Activated naive CD4-positive, alpha-beta T cell (primary cell): Measurements from ENCODE around the gene C10orf71.

Experiments
- DNase-seq, 4 experiments: peaks; one replicate each; lab custom pipeline; 2025; lab: John Stamatoyannopoulos, UW

Gene C10orf71

DNA sequence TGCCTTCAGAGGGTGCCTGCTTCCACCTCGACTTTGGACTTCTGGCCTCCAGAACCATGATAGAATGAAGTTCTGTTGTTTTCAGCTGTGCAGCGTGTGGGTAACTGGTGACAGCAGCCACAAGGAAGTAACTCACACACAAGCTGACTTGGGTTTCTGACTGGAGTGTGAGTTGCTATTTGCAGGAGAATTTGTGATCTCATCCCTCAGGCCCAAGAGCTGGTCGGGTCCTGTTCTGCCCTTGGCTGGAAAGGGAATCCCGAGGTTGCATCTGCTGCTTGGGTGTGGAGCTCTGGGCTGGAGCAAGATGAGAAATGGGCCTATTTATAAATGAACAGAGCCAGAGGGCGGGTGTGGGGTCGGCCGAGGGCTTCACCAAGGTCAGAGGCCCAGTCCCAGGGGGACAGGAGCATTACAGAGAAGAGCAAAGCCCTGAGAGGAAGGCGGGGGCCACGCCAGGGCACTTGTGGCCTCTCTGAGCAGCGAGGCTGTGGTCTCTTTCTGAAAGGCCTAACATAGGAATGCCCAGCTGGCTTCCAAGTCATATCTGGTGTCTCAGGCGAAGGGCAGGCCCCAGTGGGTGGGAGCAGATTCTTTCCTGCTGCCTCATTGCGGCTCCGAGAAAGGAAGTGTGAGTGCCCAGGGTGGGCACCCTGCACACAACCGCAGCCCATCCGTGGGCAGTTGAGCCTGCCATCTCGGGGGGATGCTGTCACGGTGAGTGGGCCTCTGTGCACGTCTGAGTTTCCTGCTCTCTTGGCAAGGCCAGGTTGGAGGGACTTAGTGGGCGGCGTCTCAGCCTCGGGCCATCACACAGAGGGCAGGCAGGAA lies 26.5 kb upstream of the C10orf71 start:
- no peak for DNase-seq

DNA sequence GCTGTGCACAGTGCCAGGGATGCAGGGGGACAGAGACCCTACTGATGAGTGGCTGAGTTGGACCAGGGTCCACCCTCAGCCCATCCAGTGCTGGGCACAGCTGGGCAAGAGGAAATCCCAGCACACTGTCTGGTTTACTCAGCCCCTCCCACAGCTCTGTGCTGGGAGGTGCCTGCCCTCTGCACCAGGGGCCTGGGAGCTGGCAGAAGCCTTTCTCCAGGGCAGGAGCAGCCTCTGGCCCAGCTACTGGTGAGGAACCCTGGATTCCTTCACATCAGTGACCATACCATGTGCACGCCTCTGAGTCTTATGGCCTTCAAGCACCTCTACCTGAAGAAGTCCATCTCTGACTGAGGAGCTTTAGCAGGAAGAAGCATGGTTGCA lies 25.9 kb upstream of the C10orf71 start:
- DNase-seq: no peak

- no peak for DNase-seq
These were observed 25.3 kb upstream of the C10orf71 start for GRCh38 chr10:49273626-49274025.

- no peak for DNase-seq
These were observed 24.1 kb upstream of the C10orf71 start for GRCh38 chr10:49274886-49275285.

- no peak for DNase-seq
These were observed 23.1 kb upstream of the C10orf71 start for GRCh38 chr10:49275896-49276295.

GRCh38 chr10:49276596-49276995 lies 22.4 kb upstream of the C10orf71 start:
- no peak for DNase-seq

- DNase-seq: no peak
These were observed 21.0 kb upstream of the C10orf71 start for GRCh38 chr10:49277973-49278372.

GRCh38 chr10:49278497-49278981 lies 20.4 kb upstream of the C10orf71 start:
- DNase-seq: no peak

DNA sequence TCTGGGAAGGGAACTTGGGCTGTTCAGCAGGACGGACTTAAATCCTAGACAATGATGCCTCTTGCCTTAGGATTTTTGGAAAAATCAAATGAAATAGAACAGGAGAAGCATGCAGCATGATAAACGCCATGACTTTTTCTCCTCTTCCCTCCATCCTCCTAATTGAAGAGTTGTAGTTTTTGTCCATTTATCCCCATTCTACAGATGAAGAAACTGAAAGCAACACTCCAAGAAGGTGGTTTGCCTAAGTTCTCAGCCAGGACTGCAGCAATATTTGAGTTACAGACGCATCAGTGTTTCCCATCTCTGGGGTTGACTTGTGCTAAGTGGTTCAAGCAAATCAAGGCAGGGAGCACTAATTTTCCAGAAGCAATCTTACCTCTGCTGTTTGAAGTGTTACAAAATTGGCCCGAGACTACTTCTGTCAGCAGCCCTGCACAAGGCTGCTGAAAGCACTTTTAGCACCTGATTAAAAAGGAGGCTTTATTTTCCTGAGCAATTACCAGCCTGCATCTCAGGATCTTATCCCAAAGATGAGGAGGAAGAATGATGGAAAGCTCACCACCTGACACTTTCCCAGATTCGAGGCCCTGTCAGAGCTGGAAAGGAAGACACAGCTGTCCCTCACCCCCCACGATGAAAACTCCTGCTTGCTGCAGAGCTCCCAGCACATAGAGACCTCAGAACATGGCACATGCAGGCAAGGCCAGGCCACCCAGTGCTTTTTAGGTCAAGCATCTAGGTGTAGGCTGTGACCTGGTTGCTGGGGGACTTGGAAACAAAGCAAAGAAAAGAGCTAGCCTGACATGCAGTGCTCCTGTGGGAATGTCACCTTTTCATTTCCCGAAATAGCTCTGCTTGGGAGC lies 19.7 kb upstream of the C10orf71 start:
- DNase-seq: no peak

GRCh38 chr10:49280001-49280408 lies 19.0 kb upstream of the C10orf71 start:
- no peak for DNase-seq

DNA sequence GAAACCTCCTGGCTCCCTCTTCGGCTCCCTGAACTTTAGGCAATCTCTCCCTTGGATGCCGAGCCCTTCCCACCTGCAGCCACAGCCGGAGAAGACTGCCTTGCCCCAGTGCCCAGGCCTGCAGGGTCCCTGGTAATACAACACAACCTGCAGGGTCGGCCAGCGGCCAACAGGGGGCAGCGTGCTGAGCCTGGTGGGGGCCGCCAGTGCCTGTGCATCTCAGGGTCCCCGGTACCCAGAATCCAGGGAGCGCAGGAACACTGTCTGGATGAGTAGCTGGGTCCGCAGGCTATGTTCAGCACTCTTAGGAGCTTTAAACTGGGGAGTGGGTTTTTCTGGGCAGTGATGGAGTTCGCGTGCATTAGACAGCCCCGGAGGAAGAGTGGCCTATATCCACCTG lies 17.5 kb upstream of the C10orf71 start:
- no peak for DNase-seq

GRCh38 chr10:49282306-49282705 lies 16.7 kb upstream of the C10orf71 start:
- no peak for DNase-seq

DNA sequence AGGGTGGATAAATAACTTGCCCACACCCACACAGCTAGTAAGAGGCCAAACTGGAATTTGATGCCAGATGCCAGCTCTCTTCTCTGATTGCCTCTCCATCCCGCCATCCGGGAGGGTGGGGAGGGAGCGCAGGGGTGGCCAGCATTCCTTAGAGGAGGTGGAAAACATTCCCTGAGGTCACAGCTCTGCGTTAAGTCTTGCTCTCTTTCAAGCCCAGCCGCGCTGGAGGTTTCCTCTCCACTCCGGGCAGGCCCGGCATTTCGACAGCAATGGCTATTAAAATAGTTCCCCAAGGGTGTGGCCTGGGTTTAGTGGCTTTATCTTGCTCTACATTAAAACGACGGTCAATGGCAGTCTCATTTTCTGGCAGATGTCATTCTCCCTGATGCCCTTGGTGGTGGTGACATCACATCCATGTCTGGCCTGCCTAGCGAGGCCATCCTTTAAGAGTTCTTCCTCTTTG lies 16.1 kb upstream of the C10orf71 start:
- no peak for DNase-seq

GRCh38 chr10:49283491-49283890 lies 15.5 kb upstream of the C10orf71 start:
- no peak for DNase-seq

DNA sequence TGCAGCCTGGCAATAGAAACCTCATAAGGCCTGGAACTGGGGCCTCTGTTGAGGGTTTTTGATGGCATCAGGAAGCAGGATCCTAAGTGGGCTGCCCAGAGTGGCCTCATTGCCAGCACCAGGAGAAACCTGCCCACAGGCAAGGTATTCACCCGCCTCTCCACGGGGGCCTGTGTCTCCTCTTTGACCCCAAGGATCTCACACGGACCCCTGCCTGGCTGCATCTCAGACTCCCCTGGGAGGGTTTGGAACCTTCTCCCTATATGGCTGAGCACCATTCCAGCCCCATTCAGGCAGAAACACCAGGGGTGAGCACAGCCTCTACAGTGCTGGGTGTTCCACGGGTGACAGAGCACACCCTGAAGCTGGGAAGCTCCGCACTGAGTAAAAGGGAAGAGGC lies 14.6 kb upstream of the C10orf71 start:
- no peak for DNase-seq

DNA sequence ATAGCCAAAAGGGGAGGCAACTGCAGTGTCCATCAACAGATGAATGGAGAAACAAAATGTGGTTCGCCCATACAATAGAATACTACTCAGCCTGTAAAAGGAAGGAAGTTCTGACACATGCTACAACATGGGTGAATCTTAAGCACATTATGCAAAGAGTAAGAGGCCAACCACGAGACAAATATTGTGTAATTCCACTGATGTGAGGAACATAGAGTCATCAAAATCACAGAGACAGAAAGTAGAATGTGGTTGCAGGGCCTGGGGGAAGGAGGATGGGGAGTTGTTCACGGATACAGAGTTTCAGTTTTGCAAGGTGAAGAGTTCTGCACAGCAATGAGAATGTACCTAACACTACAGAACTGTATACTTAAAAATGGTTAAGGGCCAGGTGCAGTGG lies 13.7 kb upstream of the C10orf71 start:
- no peak for DNase-seq

DNA sequence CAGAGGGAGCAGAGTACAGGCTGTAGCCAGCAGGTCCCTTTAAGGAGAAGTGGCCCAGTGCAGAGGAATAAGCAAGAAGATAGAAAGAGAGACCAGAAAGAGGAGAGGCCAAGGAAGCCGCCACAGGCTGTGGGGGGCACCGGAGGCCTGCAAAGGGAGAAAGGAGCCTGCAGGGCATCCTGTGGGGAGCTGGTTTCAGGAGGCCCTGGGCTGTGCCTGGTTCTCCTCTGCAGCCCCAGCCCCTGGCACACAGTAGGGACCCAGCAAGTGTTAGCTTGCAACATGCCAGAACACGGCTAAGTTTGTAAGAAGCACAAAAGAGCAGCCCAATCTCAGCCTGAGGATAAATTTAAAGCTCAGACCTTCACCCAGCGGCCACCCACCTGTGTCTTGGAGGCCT lies 12.3 kb upstream of the C10orf71 start:
- no peak for DNase-seq

GRCh38 chr10:49287689-49288340 lies 11.2 kb upstream of the C10orf71 start:
- DNase-seq: no peak

GRCh38 chr10:49288341-49289065 lies 10.5 kb upstream of the C10orf71 start:
- DNase-seq: no peak

DNA sequence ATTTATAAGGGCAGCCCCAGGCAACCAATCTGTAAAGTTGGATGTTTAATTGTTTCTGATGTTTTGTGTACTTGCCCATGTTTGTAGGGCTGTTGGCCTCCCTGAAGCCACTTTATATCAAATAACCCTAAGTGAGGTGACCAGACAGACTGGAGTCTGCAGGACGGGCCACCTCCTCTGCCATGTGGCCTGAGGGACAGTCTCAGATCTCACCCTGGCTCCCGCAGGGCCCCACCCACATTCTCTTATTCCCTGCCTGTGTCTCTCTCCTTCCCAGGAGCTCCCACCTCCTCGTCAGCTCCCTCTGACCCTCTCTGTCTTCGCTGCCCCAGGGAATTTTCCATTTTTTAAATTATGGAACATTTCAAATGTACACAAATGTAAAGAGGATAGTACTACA lies 9.5 kb upstream of the C10orf71 start:
- no peak for DNase-seq

GRCh38 chr10:49290131-49290530 lies 8.8 kb upstream of the C10orf71 start:
- DNase-seq: no peak

- no peak for DNase-seq
These were observed 8.4 kb upstream of the C10orf71 start for GRCh38 chr10:49290607-49291006.
